Stimulated activated CD4-positive, alpha-beta T cell treated with anti-CD3 and anti-CD28 coated beads, Interleukin-1b, Interleukin-23, amount 100 ng/mL, for 4 hours (primary cell): ENCODE measurements around the gene AQP12B.

Experiments used
- DNase-seq, 2 donors: peaks; one replicate each; pipeline ENCODE4 v3.0.0-alpha.2; 2020; ENCODE audit warnings: low read depth in 2 of 2

The AQP12B gene

DNA sequence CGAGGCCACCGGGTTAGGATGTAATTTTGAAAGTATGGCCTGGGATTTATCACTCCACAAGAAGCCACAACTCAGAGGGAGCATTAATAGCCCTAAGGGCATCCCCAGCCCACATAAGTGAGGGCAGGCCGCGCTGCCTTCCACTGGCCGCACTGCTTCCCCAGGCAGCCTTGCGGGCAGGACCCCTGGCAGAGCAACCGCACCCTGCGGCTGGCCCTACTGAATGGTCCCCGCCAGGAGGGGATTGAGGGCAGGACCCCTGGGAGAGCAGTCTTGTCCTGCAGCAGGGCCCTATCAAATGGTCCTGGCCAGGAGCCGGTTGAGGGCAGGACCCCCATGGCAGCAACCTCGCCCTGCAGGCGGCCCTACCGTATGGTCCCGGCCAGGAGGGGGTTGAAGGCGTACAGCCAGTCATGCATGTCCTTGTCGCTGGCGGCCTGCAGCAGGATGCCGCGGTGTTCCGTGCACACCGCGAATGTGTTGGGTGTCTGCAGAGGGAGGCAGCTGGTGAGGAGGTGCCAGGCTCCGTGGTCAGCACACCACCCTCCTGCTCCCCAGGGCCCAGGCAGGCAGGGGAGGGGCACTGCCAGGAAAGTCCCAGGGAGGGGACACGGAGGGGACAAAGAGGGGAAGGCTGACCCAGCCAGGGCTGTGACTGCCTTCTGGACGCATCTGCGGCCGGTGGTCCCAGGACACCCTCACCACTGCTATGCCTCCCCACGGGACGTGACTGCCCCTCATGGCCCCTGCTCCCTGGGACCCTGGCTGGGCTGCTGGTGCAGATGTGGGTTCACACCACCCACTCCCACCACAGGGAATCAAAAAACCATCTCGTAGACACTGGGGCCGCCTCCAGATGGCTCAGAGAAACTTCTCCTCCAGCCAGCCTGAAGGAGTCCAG, 35.2 kb upstream of the AQP12B start:
- no peak for DNase-seq

DNA sequence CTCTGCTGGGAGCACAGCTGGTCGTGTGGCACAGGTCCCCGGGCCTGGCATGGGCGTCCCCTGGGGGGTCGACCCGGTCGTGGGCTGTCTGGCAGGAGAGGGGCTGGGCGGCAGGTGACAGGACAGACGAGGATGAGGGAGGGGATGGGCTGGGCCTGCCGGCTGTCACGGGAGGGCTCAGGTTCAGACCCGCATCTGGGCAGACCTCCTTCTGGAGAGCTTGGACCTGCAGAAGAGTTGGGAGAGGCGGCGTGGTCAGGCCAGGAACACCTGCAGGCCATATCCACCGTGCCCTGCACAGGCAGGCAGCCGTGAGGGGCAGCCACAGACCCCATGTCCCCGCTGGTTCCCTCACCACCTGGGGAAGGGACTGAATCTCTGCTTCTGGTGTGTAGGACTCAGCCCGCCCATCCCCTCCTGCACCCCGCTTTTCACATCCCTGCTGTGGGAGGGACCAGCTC, 34.5 kb upstream of the AQP12B start:
- no peak for DNase-seq

DNA sequence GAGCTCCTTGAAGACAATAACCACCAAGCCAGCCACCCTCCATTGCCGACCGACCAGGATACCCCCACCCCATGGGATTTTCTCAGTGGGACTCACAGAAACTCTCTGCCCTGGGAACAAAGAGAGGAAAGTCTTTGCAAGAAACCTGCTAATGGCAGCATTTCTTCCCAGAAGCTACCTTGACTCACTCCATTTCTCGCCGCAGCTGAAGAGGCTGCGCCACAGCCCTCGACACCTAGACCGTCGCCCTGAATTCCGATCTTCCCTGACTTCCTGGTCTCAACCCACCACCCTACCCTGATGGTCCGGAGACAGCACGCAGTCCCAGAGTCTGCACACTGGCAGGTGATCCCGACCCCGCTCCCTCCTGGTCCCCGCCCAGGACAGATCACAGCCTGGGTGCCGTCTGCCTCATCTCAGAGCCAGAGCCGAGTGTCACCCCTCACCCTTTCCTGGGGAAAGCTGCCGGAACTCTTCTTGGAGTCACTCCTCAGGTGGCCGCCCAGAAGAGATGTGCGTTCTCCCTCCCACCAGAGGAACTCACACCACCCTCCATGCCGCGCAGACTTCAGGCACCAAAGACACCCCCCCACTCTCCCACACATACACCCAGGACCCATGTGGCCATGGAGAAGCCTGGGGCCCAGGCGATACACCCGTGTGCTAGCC, 33.6 kb upstream of the AQP12B start:
- DNase-seq, result no peak

DNA sequence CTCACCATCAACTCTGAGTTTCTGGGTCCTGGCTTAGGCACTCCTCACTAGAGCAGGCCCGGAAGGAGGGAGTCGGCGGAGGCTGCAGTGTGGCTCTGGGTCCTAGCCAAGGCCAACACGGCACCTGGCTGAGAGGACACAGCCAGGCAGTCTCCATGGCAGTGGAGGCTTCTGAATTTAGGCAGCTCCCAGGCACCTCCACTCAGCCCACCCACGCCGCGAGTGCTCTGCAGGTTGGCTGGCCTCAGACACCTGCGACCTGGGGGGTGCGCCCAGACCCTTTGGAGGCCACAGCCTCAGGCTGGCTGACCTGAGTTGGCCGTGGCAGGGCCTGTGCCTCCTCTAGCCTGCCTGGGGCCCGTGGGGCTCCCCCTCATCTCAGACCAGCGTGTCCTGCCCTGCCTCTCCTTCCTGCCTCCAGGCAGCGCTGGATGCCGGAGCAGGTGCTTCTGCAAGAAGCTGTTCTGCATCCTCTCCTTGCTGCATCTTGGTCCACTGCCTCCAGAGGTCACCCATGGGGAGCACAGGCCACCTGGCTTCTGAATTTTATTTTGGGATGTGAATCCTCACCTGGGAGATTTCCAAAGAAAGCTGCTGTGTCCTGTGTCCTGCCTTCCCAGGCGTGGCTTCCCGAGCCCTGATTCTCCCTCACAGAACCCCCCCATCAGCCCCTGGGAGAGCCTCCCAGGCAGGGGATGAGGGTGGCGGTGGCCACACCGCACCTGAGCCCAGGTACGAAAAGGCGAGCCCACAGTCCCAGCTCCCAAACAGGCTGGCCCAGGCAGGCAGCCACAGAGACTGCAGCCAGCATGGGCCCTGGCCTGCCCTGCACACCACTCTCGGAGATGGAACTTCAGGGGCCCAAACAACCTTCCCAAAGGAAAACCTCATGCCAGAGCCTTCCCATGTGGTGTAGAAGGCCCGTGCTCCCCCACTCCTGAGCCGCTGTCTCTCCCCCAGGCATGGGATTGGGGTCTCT, 32.4 kb upstream of the AQP12B start:
- DNase-seq, result no peak

DNA sequence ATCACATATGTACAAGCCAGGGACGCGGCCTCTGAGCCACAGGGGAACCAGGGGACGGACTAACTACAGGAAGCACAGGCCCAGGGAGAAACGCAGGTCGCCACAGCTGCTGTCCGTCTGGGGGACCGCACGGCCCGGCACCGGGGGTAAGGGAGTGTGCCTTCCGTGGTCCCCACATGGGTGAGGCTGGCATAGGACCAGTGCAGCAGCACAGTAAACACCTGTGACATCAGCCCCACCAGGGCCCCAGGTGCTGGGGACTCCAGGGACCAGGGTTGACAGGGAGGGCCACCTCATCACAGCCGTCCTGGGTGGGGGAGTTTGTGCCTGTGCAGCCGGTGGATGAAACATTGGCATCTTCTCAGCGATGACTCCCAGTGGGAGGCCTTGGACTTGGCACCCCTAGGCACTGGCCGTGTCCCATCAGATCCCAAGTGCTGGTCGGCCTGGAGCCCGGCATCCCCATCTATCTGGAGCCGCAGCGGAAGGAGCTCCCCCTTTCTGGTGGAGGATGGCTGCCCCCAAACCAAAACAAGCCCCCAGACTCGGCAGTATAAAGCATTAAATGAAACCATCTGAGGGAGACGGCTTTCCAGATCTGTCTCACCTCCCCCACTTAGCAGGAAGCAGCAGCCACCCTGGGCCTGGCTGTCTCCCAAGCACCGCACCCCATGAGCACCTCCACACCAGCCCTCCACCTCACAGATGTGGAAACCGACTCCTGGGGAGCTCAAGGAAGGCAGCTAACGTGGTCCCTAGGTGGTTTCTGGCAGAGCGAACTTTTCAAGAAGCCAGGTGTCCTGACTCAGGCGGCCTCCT, 31.5 kb upstream of the AQP12B start:
- no peak for DNase-seq

DNA sequence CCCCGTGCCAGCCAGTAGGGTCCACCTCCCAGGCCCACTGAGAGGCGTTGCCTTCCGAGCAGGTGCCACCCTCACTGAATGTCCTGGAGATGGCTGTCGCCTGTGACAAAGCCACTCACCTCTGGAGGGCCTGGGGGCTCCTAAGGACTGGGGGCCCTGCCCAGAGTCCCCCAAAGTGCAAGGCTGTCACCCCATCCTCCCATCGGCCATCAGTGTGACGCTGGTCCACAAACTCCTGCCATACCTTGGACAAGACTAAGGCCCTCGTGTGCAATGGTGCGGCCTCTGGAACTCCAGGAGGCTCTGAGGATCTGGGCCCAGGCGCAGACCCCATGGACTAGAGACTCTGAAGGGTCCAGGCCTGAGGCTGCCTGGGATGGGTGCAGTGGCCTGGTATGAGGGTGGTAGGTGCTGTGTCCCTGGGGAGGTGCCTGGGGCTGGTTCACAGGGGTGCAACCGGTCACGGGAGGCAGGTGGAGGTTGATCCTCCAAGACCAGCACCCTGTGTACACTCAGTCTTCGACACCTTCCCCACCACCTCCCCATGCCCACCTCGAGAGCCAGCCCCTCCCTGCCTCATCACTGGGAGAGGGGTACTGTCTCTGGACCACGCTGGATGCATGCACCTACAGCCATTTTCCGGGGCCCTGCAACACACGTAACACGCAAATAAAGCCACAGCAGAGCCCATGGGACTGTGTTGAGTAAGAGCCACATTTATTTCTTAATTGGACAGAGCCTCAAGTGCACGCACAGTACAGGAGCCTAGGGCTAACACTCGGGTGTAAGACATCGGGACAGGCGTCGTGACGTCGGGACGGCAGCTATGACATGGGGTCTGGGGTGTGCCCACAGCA, 30.6 kb upstream of the AQP12B start:
- DNase-seq, result no peak

DNA sequence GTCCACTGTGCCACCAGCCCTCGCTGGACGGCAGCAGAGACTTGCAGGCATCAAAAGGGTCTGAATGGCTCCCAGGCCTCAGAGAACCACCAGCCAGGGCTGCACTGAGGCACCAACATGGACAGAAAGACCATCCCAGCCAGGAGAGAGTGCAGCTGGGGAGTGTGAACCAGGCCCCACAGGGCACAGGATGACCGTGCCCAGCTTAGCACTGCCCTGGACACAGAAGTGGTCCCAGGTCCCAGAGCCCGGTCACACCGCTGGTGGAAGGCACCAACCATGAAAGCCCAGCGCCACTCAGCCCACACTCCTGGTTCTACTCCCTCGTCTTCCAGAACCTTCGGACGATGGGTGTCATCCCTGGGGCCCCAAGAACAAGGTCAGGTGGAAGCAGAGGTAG, 29.4 kb upstream of the AQP12B start:
- no peak for DNase-seq

DNA sequence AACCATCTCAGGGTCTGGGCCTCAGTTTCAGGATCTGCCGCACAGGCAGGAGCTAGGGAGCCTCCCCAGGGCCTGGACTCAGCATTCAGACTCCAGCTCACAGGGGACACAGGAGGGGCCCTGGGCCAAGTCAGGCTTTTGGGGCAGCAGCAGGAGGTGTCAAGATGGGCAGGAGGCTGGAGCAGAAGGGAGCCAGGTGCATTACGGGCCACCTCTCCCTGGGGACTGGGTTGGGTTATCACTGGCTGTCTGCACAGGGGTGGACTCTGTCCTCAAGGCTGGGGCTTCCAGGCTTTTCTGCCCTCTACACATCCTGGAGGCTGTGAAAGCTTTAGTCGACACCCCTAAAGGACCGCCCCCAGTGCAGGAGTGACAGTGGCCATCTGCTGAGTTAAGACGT, 29.0 kb upstream of the AQP12B start:
- no peak for DNase-seq

DNA sequence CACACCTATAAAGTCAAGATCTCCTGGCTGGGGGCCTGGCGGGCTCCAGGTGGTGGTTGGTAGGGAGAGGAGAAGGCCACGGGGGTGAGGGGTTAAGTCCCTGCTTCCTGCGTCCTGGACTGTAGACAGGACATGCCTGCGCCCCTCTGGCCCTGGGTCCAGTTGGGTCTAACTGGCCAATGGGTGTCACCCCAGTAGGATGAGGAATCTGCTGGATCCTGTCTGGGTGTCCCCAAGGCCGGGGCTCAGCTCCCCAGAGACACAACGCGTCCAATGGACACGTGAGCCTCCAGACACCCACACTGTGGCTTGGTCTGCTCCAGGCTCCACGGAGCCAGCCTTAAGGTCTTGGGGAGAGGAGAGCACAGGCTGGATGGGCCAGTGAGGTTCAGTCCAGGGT, 28.6 kb upstream of the AQP12B start:
- DNase-seq, result no peak

DNA sequence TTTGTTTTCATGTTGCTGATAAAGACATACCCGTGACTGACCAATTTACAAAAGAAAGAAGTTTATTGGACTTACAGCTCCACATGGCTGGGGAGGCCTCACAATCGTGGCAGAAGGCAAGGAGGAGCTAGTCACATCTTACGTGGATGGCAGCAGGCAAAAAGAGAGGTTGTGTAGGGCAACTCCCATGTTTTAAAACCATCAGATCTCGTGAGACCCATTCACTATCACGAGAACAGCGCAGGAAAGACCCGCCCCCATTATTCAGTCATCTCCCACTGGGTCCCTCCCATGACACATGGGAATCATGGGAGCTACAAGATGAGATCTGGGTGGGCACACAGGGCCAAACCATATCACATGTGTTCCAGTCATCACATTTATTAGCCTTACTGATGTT, 25.8 kb upstream of the AQP12B start:
- DNase-seq, result no peak

DNA sequence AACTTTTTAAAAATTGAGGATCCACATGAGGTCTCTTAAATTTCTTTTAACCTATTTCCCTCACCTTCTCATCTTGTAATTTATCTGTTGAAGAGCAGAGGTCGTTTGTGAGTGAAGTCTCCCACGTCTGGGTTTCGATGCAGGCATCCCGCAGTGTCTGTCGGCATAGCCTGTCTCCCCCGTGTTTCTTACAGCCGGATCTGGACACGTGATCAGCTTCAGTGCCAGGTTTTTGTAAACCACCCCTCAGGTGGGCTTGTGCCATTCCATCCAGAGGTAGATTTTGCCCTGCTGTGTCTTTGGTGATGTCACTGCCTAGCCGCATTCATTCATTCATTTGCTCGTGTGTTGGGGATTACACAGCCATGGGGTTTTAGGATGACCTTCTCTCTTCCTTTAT, 25.1 kb upstream of the AQP12B start:
- no peak for DNase-seq

DNA sequence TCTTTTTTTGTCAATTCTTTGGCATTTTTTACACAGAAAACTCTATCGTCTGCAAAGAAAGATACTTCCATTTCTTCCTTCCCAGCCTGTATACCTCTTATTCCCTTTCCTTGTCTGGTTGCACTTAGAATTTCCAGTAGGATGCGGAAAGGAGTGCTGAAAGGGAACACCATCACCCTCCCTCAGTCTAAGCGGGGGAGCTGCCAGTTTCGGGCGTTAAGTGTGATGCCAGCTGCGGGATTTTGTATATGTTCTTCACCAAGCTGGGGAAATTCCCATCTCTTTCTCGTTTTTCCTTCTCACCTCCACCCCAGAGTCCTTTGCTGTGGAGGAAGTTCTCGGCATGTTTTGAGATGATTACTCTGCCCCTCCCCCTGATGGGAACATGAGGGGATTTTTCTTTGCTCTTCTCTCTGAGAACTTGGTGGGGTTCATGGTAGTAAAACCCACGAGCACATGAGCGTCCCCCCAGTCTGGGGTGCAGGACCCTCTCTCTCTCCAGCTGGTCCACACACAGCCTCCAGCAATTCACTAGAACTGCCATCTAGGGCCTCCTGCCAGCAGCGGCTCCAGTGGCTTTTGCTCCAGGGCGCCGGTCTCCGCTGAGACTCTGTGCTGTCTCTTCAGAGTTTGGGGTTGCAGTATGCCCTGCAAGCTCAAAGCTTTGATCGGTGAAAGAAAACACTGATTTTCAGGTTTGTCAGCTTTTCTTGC, 24.5 kb upstream of the AQP12B start:
- DNase-seq, result no peak

DNA sequence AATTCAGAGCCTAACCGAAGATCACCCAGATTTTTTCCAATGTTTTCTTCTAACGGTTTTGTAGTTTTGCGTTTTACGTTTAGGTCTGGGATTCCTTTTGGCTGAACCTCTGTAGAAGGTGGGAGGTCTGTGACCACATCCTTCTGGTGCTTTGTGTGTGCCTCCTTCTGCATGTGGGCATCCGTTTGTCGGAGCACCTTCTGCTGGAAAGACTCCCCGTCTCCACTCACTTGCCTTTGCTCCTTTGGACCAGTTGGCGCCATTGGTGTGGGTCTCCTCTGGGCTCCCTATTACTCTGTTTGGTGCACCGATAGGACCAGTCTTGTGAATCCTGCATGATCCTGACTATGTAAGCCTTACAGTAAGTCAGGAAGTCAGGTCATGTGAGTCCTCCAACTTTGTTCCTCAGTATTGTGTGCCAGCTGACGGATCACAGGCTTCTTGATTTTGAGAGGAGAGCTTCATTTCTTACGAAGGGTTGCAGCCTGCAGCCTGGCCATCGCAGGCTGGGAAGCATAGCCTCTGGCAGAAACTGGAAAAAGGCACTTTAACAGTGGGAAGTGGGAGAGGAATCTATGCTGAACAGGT, 22.6 kb upstream of the AQP12B start:
- no peak for DNase-seq

DNA sequence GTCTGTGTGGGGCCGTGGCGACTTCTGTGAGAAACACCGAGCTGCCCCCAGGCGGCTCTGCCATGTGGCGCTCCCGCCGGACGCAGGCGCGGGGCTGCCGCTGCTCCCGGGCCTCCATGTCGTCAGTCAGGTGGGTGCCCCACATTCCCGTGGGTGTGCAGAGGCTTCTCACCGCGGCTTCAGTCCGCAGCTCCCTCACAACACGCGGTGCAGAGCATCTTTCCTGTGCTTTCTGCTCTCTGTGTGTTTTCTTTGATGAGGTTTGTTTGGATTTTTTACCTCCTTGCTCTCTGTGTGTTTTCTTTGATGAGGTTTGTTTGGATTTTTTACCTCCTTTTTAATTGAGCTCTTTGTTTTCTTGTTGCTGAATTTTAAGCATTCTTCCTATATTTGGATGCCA, 22.0 kb upstream of the AQP12B start:
- peak; percentile 17 to 22 for DNase-seq

DNA sequence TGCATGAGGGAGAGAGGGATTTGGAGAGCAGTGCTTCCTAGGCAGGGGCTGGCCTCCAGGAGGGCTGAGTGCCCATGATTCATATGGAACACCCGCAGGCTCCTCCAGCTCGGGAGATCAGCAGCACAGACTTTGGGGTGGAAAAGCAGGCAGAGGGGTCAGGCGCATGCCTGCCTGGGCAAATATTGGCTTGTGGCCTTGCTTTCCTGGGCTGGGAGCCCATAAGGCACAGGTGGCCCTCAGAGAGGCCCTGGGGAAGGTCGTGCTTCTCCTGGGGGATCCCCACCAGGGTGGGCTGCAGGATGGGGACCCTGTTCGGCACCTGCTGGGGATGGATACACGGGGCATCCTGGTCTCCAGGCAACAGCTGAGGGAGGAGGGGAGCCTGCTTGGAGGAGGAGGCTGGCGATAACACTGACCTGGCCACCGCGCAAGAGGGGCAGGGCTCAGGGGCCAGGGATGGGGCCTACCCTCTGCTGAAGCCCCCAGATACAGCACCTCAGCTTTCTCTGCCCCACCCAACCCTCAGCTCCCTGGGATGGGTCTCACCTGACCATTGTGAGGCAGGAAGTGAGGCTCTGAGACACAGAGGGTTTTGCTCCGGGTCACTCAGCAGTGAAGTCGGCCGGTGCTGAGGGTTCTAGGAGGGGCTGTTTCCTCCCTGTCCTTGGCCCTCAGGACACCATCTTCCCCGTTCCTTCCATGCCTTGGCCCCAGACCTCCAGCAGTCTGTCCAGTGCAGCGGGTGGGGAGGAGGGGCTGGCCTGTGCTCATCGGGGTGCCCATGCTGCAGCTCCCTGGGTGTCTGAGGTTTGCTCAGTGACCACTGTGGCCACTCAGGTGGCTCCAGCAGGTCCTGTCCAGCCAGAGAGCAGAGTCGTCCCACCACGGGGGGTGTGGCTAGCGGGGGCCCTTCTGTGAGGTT, 21.0 kb upstream of the AQP12B start:
- no peak for DNase-seq

DNA sequence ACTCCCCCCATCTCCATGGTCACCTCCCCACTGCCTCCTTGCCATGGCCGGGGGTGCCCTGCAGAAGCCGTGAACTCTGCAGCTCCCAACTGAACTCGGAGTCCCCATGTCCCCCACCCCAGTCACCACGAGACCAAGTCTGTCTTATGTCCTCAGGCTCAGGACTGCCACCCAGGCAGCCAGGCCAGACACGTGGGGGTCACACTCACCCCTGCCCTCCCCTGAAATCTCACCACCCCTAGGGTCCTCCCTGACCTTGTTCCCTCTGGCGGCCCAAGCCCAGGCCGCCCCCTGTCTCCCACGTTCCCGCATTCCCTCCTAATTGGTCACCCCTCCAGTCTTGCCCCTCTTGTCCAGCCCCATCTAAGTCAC, 19.9 kb upstream of the AQP12B start:
- DNase-seq, result no peak

DNA sequence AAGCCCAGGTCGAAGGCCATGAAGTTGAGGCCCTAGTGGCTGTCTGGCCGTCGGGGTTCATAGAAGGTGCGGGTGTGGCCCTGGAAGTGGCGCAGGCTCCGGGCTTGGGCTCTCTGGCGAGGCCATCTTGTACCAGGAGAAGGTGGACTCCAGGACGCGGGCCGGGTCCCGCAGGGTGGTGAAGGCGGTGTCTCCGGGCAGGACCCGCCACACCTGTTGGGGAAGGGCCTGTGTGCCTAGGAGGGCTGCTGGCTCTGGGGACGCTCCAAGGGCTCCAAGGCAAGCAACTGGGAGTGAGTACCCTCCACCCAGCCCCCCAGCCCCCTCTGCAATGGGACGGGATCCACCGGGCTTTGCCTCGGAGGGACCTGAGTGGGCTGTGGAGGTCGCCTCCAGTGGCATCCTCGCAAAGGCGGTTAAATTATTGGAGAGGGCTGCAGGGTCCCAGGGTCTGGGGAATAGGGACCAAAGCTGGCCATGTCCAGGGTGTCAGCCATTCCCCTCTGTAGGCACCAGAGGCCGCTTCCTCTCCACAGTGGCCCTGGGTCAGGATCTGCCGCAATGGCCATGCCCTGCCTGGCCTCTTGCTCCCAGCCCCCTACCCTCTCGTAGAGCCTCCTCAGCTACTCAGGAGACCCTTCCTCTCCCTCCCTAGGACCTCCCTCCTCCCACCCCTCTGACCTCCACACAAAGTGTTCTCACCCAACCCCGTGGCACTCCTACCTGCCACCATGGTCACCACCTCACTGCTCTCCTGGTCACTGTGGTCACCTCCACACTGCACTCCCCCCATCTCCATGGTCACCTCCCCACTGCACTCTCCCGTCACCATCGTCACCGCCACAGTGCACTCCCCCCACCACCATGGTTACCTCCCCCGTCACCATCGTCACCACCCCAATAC, 19.3 kb upstream of the AQP12B start:
- no peak for DNase-seq
